GM18511 (cell line): ENCODE results near the gene C19orf12.
"Not testable (repeated sequence)": the region's sequence is repeated elsewhere in the genome, so short reads cannot be mapped to it uniquely, and the experiment has no call there.

Experiments used
- ATAC-seq: cut with Tn5 transposase; IDR thresholded peaks from one replicate; pipeline ENCODE4 v1.9.1; 2021; ENCODE audit warnings: mild to moderate bottlenecking, moderate library complexity; ENCODE audit not compliant: unreplicated experiment

The C19orf12 gene

DNA sequence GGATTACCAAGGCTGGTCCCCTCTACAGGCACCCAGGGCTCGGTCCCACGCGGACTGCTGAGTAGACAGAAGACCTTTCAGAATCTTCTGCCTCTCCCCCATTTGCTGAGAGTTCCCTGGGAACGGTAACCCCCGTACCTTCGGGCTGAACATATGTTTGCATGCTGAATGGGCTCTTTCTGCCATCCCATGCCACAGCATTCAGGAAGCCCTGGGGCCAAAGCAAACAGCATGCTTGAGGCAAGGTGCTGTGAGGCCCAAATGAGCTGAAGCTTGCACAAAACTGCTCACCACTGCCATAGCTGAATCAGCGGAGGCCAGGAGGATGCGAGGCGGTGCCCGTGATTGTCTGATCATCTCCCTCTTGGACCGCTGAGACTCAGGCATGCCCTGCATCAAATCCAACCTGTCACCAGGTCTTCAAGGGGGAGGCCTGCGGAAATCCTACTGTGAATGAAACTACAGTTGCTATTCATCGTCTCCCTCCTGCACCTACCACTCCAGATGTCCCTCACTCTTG is 16.3 kb upstream of the C19orf12 start:
- ATAC-seq: no peak

- no peak for ATAC-seq
Observed at GRCh38 chr19:29727906-29728305, 12.8 kb upstream of the C19orf12 start.

GRCh38 chr19:29724746-29725145 is 9.7 kb upstream of the C19orf12 start:
- no peak for ATAC-seq

DNA sequence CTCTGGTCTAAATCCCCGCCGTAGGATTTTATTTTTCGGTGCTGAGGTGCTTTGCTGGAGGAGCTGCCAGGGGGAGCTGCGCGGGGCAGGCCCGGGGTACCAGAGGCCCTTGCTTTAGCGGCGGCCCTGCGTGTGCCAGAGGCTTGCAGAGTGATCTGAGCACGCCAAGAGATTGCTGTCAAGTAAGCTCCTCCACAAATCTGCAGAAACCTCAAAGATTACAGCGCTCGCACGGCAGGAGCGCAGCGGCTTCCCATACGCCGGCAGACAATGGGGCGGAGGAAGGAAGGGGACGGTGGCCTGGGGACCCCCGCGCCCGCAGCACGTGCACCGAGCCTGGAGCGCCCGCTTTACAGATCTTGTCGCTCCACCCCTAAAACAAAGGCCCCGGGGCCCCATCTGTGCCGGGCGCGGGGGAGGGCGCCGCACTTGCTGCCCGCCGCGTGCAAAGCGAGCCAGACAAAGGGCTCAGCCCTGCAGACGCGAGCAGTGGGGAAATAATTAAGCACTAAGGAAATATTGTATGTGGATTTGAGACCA is 9.1 kb upstream of the C19orf12 start:
- ATAC-seq: no peak

GRCh38 chr19:29717051-29717450 is 2.0 kb upstream of the C19orf12 start:
- ATAC-seq: no peak

- peak; percentile 18 for ATAC-seq
Observed at GRCh38 chr19:29715701-29716581, 880 bp upstream of the C19orf12 start.

- ATAC-seq: peak; percentile 30
Observed at GRCh38 chr19:29714371-29714952, 599 bp downstream of the C19orf12 start.

DNA sequence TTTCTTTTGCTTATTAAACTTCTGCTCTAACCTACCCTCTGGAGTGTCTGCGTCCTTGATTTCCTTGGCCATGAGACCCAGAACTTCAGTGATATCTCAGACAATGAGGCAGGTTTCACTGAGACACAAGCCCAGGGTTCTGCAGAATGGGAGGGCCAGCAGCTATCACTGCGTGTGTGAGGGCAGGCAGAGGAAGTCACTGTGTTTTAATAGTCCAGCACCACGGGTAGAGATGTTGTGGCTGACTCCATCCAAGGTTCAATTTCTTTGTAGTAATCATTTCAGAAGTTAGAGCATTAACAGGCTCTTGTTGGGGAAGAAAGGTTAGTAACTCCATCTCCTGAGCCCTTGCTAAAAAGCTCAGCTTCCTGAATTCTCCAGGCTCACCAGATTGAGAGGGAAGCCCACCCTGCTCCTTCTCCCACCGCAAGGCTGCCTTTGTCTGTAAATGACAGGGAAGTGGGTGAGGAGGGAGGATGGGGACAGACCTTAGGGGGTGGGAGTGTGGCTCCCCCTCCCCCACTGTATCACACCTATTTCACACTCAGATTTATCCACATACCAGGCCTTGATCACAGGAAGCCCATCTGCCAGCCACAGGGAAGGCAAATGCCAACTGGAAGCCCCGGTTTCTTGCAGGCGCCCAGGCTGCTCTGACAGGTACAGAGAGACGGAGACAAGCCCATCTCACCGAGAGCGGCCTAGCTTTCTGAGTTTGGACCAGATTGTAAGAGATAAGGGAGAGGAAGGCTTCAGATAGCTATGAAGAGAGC is 2.1 kb downstream of the C19orf12 start:
- ATAC-seq: no peak

GRCh38 chr19:29711584-29712132 is 3.4 kb downstream of the C19orf12 start:
- no peak for ATAC-seq

- ATAC-seq: not testable (repeated sequence)
Observed at GRCh38 chr19:29709440-29709798, 5.6 kb downstream of the C19orf12 start.

DNA sequence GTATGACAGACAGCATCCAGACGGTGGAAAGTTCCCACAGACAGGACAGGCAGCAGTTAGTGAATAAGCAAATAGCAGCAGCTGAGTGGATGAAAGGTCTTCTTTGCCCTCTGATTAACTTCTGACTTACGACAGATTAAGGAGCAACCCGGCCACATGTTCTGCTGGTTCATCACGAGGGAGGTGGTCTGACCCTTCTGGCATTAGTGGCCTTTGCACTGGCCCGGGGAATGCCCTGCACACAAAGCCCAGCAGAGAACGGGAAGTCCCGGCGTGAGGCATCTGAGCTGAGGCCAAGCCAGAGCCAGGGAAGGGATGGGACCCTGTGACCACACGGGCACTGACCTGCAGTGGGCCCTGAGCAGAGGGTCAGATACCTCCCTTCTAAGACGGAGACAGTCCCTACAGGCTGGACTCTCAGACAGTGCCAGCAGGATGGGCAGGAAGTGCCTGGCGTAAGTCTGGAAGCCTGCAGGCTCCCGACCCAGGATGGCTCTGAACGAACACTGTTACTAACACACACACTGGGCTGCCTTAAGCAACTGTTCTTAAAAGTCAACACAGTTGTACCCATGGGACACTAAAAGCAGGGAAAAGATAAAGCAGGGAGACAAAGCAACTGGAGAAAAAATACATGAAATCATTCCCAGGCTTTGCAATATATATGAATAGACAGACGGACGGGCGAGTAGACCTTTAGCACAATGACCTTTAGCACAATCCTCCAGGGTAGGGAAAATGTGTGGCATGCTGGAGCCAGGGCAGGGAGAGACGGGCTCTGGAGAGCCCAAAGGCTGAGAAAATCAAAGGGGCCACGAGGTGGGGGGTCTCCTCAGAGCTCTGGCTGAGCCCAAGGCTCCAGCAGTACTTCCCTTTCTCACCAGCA is 6.3 kb downstream of the C19orf12 start:
- ATAC-seq: no peak

DNA sequence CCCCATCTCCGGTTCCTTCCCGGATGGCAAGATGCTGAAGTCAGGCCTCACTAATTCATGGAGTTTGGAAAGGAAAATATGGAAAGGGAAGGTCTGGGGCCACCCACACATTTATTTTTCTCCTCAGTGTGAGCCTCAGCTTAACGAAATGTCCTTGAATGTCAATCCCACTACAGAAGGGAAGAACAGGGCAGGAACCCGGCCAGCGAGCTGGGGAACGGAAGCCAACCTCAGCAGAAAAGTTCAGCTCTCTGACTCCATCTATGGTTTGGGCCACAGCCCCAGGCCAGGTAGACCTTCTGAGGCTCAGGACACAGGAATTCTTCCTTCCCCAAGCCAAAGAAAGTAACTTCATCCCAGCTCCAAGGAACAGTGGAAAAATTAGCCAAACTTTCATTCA is 8.4 kb downstream of the C19orf12 start:
- no peak for ATAC-seq

DNA sequence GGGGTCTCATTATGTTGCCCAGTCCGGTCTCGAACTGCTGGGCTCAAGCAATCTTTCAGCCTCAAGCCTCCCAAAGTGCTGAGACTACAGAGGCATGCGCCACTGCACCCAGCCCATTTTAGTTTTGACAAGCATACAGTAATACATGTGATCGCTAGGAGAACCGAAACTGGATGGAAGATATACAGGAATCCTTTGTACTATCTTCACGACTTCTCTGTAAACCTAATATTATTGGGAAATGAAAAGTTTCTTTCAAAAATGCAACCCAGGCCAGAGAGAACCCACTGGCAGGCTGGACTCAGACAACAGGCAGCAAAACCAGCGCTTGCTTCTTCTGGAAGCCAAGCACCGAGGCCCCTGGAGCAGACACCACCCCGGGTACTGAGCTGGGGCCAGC is 9.4 kb downstream of the C19orf12 start:
- no peak for ATAC-seq

DNA sequence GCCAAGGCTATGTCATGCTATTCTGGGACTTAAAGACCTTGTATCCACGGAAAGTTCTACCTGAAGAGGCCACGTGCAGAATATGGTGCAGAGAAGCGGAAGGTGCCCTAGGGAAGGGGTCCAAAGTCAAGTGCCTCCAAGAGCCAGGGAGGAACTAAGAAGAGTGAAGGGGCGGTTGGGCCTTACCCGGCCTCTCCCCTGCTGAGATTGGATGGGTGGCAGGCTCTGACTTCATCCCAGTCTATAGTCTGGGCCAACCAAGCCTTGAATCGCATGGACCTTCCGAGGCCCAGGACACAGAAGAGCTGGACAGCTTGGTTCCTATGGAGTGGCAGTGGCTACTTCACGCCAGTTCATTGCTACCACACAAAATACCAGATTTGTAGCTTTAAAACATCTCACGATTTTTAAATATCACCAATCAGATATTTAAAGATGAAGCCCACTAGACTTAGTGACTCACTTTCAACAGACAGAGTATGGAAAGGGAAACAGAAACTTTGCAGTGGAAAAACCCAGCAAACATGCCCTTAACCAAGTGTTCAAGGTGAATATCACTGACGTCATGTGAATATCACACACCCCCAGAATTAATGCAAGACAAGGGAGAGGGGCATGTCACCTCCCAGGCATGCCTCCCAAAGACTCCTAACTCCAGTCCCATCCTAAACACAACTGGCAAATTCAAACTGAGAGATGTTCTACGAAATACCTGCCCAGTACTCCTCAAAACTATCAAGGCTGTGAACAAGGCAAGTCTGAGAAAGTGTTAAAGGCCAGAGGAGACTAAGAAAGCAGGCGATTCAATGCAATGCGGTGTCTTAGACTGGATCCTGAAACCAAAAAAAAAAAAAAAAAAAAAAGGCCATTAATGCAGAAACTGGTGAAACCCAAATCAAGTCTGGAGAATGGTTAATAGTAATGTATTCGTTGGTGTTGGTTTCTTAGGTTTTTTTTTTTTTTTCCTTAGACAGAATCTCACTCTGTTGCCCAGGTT is 10.2 kb downstream of the C19orf12 start:
- peak; percentile 92 for ATAC-seq

- no peak for ATAC-seq
Observed at GRCh38 chr19:29702963-29703320, 12.1 kb downstream of the C19orf12 start.

DNA sequence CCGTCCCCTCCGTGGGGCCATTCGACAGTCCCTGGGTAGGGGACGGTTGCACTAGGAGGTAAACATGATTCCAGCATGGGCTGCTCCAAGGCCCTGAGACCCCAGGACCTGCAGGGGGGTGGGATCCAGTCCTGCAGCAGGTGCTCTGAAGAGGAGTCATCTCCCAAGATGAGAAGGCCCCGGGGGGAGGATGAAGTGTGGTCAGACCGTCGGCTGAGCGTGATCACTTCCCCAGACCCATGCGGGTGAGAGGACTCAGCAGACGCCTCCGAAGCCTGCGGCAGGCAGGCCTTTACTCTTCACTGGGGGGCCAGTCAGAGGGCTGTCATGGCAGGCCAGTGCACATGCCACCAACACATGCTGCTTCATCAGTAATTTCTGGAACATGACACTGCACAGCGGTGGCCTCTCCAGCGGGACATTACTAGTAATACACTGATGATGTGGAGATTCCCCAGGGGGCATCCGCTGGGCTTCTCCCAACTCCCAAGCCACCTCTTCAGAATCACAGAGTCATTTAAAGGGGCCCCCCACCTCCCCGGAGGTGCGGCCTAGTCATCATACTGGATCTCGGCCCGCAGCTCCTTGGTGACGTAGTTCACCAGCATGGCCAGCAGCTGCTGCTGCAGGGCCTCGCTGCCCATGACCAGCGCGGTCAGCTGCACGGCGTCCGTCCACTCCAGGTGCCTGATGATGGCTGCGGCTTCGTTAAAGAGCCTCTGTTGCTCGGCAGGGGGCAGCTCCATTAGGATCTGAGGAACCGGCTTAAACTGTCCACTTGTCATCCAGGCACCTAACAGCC is 12.7 kb downstream of the C19orf12 start:
- ATAC-seq: no peak

DNA sequence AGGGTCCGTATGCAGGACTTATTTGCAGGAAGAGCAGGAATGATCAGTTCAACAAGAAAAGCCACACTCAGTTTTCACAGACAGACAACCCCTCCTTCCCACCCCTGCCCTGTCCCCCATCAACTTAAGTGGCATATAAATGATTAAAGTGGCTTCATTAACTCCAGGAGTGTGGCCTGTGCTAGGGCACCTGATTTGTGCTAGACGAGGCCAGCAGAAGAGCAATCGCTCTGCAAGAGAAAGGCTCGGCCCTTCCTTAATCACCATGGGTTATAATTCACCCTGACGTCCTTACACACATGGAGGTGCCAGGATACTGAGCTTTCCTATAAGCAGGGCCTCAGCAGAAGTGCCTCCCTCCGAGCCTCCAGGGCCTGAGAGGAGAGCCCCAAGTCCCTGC is 14.6 kb downstream of the C19orf12 start:
- ATAC-seq: no peak

GRCh38 chr19:29699861-29700260 is 15.2 kb downstream of the C19orf12 start:
- no peak for ATAC-seq
